IMR-90 (cell line): ENCODE results near the gene ABL1.

ENCODE experiments used
- CEBPB ChIP-seq: IDR thresholded peaks from 2 replicates; pipeline ENCODE4 v1.6.1; 2012; ENCODE audit warnings: low read depth, low read length, improper control_type of control experiment
- CHD1 ChIP-seq: IDR thresholded peaks from 2 replicates; pipeline ENCODE4 v1.6.1; 2012; ENCODE audit warnings: low read depth, low read length, improper control_type of control experiment
- FOS ChIP-seq: fragments of 150-350 bp; IDR thresholded peaks from 2 replicates; pipeline ENCODE4 v1.6.1; 2016; ENCODE audit warnings: low read depth, low read length
- MAFK ChIP-seq: IDR thresholded peaks from 2 replicates; pipeline ENCODE4 v1.6.1; 2012; ENCODE audit warnings: low read depth, low read length, improper control_type of control experiment
- MAZ ChIP-seq: IDR thresholded peaks from 2 replicates; pipeline ENCODE4 v1.6.1; 2012; ENCODE audit warnings: low read depth, mild to moderate bottlenecking, low read length, improper control_type of control experiment, moderate library complexity, borderline replicate concordance
- POLR2A ChIP-seq: IDR thresholded peaks from 2 replicates; pipeline ENCODE4 v1.6.1; 2012; ENCODE audit warnings: mild to moderate bottlenecking, low read depth, low read length
- RAD21 ChIP-seq: IDR thresholded peaks from 2 replicates; pipeline ENCODE4 v1.6.1; 2012; ENCODE audit warnings: low read length, improper control_type of control experiment
- RCOR1 ChIP-seq: IDR thresholded peaks from 2 replicates; pipeline ENCODE4 v1.6.1; 2012; ENCODE audit warnings: mild to moderate bottlenecking, low read length, improper control_type of control experiment; ENCODE audit not compliant: insufficient replicate concordance
- RFX5 ChIP-seq: IDR thresholded peaks from 2 replicates; pipeline ENCODE4 v1.8.0; 2012; ENCODE audit warnings: low read depth, mild to moderate bottlenecking, low read length, moderate library complexity
- TF ChIP-seq, protein P1 (sequence below): conservative IDR thresholded peaks from 2 replicates; pipeline ENCODE4 v1.5.1; 2012; ENCODE audit warnings: mild to moderate bottlenecking, low read depth, low read length, improper control_type of control experiment
- TF ChIP-seq, protein P2 (sequence below): fragments of 150-350 bp; IDR thresholded peaks from 2 replicates; pipeline ENCODE4 v1.6.1; 2016; ENCODE audit warnings: low read depth, mild to moderate bottlenecking, low read length, moderate library complexity, borderline replicate concordance
- TF ChIP-seq, protein P3 (sequence below): fragments of 150-350 bp; IDR thresholded peaks from 2 replicates; pipeline ENCODE4 v1.6.1; 2017; ENCODE audit warnings: mild to moderate bottlenecking, antibody characterized with exemption, low read length, low read depth

DNA sequence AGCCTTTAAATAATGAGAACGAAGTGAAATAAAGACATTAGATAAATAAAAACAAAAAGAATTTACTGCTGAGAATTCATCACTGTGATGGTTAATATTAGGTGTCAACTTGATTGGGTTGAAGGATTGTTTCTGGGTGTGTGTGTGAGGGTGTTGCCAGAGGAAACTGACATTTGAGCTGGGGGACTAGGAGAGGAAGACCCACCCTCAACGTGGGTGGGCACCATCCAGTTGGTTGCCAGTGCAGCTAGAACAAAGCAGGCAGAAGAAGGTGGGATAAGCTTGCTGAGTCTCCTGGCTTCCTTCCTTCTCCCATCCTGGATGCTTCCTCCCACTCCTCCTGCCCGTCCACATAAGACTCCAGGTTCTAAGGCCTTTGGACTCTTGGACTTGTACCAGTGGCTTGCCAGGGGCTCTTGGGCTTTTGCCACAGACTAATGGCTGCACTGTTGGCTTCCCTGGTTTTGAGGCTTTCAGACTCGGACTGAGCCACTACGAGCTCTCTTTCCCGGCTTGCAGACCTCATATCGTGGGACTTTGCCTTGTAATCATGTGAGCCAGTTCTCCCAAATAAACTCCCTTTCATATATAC is 43.7 kb upstream of the ABL1 start:
- TF ChIP-seq, protein P1, sequence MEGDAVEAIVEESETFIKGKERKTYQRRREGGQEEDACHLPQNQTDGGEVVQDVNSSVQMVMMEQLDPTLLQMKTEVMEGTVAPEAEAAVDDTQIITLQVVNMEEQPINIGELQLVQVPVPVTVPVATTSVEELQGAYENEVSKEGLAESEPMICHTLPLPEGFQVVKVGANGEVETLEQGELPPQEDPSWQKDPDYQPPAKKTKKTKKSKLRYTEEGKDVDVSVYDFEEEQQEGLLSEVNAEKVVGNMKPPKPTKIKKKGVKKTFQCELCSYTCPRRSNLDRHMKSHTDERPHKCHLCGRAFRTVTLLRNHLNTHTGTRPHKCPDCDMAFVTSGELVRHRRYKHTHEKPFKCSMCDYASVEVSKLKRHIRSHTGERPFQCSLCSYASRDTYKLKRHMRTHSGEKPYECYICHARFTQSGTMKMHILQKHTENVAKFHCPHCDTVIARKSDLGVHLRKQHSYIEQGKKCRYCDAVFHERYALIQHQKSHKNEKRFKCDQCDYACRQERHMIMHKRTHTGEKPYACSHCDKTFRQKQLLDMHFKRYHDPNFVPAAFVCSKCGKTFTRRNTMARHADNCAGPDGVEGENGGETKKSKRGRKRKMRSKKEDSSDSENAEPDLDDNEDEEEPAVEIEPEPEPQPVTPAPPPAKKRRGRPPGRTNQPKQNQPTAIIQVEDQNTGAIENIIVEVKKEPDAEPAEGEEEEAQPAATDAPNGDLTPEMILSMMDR: no peak
- TF ChIP-seq RCOR1 (no peak), RAD21 (no peak), MAZ (no peak), POLR2A (no peak), CEBPB (no peak), FOS (no peak), CHD1 (no peak), RFX5 (no peak), MAFK (no peak)
- TF ChIP-seq, protein P2, sequence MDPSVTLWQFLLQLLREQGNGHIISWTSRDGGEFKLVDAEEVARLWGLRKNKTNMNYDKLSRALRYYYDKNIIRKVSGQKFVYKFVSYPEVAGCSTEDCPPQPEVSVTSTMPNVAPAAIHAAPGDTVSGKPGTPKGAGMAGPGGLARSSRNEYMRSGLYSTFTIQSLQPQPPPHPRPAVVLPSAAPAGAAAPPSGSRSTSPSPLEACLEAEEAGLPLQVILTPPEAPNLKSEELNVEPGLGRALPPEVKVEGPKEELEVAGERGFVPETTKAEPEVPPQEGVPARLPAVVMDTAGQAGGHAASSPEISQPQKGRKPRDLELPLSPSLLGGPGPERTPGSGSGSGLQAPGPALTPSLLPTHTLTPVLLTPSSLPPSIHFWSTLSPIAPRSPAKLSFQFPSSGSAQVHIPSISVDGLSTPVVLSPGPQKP: no peak
- TF ChIP-seq, protein P3, sequence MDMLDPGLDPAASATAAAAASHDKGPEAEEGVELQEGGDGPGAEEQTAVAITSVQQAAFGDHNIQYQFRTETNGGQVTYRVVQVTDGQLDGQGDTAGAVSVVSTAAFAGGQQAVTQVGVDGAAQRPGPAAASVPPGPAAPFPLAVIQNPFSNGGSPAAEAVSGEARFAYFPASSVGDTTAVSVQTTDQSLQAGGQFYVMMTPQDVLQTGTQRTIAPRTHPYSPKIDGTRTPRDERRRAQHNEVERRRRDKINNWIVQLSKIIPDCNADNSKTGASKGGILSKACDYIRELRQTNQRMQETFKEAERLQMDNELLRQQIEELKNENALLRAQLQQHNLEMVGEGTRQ: no peak
